Stimulated activated naive CD8-positive, alpha-beta T cell treated with anti-CD3 and anti-CD28 coated beads, Interleukin-15, Interleukin-2, amounts not matched to agents 100 ng/mL and 50 ng/mL, for 24 hours (primary cell): Measurements from ENCODE around the gene KCNK18.

Experiments used
- H3K27ac Mint-ChIP-seq: one replicate; pipeline ENCODE4 v1.8.0; 2021; ENCODE audit warnings: mild to moderate bottlenecking, mixed read lengths
- H3K27me3 Mint-ChIP-seq: one replicate; pipeline ENCODE4 v1.8.0; 2021; ENCODE audit warnings: mixed read lengths
- H3K36me3 Mint-ChIP-seq: one replicate; pipeline ENCODE4 v1.8.0; 2021; ENCODE audit warnings: low read depth, mixed read lengths
- H3K4me1 Mint-ChIP-seq: one replicate; pipeline ENCODE4 v1.8.0; 2021; ENCODE audit warnings: low read depth, mixed read lengths
- H3K4me3 Mint-ChIP-seq: one replicate; pipeline ENCODE4 v1.8.0; 2021; ENCODE audit warnings: mild to moderate bottlenecking, mixed read lengths
- H3K9me3 Mint-ChIP-seq: one replicate; pipeline ENCODE4 v1.8.0; 2021; ENCODE audit warnings: mixed read lengths

KCNK18 gene

GRCh38 chr10:117197189-117197588, at the start of gene KCNK18:
Gene KCNK18 (plus strand): TSS chr10:117197489. CDS start chr10:117197489, 0 bp downstream.
- Mint-ChIP-seq H3K27ac (no peak within 1 kb of the TSS), H3K27me3 (peaks cover 3% of the 10 kb centered on the region), H3K36me3 (no peaks in the 10 kb centered on the region), H3K9me3 (no peaks in the 10 kb centered on the region), H3K4me1 (no peaks in the 10 kb centered on the region), H3K4me3 (no peak within 1 kb of the TSS)

DNA sequence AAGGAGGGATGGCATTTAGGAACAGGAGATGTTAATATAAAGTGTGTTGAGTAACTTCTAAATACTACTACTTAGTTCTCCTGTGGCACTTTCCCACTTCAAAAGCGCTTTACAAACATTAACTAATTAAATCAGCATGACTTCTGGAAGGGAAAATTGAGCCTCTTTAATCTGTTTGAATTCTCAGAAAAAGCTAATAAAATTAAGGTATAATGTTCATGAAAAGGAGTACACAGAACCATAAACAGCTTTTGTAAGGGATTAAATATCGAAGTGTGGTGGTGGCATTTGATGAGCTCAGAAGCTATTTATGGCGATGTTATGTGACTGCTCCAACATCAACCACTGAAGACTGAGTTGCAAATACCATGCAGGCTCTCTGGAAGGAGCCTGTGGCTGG, 49.0 kb upstream of the KCNK18 start:
- H3K9me3 Mint-ChIP-seq, result no peaks in the 10 kb centered on the region
- H3K4me3 Mint-ChIP-seq, result no peak overlapping the region
- no peak overlapping the region for H3K27ac Mint-ChIP-seq
- H3K4me1 Mint-ChIP-seq, result no peaks in the 10 kb centered on the region
- peaks cover 59% of the 10 kb centered on the region for H3K27me3 Mint-ChIP-seq
- H3K36me3 Mint-ChIP-seq, result no peaks in the 10 kb centered on the region

GRCh38 chr10:117152668-117153067, 44.6 kb upstream of the KCNK18 start:
- Mint-ChIP-seq H3K36me3 (no peaks in the 10 kb centered on the region), H3K4me3 (no peak overlapping the region), H3K27ac (no peak overlapping the region), H3K27me3 (peaks cover 61% of the 10 kb centered on the region), H3K9me3 (no peaks in the 10 kb centered on the region), H3K4me1 (no peaks in the 10 kb centered on the region)

GRCh38 chr10:117158297-117158696, 39.0 kb upstream of the KCNK18 start:
- Mint-ChIP-seq H3K4me1 (peaks cover 7% of the 10 kb centered on the region), H3K4me3 (no peak overlapping the region), H3K27me3 (peaks cover 76% of the 10 kb centered on the region), H3K36me3 (no peaks in the 10 kb centered on the region), H3K27ac (no peak overlapping the region), H3K9me3 (no peaks in the 10 kb centered on the region)

DNA sequence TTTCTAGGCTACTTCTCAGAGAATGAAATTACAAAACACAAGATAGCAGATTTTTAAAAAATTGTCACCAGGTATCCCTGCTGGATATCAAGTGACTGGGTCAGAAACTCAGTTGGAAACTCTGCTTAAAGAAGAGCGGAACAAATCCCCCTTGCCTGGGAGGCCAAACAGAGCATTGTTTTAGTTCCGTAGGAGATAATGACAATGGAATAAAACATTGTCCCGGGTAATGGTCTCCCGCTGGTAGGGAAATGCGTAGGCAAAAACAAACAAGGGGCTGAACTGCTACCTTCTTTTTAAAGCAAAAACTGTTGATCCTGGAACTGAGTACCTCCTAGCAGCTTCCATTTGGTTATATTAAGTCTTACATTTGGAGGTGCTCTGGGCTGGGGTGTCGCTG, 37.9 kb upstream of the KCNK18 start:
- H3K27ac Mint-ChIP-seq, result no peak overlapping the region
- peaks cover 81% of the 10 kb centered on the region for H3K27me3 Mint-ChIP-seq
- peaks cover 12% of the 10 kb centered on the region for H3K4me1 Mint-ChIP-seq
- H3K9me3 Mint-ChIP-seq, result no peaks in the 10 kb centered on the region
- H3K4me3 Mint-ChIP-seq, result no peak overlapping the region
- no peaks in the 10 kb centered on the region for H3K36me3 Mint-ChIP-seq

DNA sequence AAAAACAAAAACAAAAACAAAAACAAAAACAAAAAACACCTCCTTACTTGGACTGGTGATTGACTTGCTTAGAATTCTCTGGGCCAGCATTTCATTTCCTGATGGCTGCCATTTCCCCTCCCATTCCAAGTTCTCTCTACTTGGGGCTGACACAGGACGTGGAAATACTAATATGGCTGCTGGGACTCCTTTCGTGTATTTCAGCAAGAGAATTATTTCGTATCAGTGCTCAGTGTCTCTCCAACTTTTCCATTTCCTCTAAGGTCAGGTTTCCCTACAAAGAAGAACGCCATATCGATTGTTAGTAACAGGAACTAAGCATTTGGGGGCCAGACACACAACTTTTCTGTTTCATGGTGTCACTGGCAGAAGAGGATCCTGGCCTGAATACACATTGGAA, 36.7 kb upstream of the KCNK18 start:
- H3K9me3 Mint-ChIP-seq, result no peaks in the 10 kb centered on the region
- H3K36me3 Mint-ChIP-seq, result no peaks in the 10 kb centered on the region
- H3K27ac Mint-ChIP-seq, result no peak overlapping the region
- H3K4me1 Mint-ChIP-seq, result peaks cover 21% of the 10 kb centered on the region
- H3K27me3 Mint-ChIP-seq, result peaks cover 84% of the 10 kb centered on the region
- H3K4me3 Mint-ChIP-seq, result no peak overlapping the region

DNA sequence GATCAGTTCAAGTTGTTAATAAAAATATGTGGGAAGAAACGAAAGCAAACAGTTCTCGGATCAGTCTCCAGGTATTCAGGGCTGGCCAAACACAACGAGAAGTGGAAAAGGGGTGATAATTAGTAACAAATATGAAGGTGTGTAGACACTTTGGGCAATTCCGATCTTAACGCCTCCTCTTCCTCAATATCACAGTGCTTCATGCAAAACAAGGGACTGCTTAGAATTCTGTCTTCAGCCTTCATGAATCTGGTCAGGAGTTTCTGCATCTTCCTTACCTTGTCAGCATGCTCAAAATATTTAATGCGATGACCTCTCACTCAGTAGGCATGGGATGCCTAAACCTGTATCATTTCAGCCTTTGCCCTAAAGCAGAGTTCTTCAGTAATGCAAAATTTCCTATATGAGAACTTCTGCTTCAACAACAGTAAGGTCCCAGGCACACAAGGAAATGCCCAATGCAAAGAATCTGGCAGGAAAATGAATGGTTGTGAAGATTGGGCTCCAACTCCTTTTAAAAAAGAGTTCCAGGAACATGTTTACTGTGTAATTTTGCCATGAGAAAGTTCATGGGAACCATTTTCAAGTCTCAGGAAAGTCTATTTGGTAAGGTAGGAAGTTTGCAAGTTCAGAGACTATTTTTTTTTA, 35.8 kb upstream of the KCNK18 start:
- Mint-ChIP-seq H3K27ac (no peak overlapping the region), H3K4me3 (no peak overlapping the region), H3K9me3 (no peaks in the 10 kb centered on the region), H3K36me3 (no peaks in the 10 kb centered on the region), H3K4me1 (peaks cover 27% of the 10 kb centered on the region), H3K27me3 (peaks cover 85% of the 10 kb centered on the region)

DNA sequence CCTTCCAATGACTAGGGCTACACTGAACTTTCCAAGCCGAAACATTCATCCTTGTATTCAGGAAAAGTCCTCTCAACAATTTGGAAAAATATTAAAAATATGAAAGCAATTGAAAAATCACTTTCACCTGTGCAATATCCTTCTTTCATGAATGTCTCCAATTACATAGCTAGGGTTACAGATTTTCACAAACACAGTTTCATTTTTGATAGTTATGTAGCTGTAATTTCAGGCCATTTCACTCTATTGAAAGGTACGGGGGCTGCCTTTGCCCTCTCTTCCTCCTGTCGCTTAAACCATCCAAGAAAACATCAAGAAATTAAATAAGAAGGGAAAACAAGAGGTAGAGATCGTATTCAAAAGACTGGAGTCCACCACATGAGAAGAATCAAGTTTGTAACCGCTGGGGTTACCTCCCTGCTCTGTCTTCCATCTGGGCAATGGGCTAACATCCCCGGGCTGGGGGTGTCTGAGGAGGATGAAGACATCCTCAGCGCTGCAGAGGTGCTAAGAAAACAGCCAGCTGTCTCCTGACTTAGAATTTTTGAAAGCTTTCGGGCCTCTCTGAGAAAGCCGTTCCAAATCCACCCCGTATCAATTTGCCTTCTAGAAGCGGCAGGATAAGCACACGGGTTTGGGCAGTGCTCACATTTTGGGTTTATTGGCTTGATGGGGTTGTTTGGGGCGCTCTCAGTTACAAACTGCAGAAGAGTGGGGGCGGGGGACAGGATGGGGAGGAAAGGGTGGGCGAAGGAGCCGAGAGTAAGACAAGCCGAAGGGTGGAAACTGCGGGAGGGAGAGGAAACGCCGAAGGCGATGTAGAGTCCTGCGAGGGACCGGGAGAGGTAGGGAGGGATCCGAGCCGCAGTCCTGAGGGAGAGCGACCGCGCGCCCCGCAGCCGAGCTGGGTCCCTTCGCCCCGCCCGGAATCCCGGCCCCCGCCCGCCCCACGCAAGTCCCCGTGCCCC, 34.9 kb upstream of the KCNK18 start:
- Mint-ChIP-seq H3K27me3 (peaks cover 87% of the 10 kb centered on the region), H3K4me1 (peaks cover 34% of the 10 kb centered on the region), H3K4me3 (no peak overlapping the region), H3K9me3 (no peaks in the 10 kb centered on the region), H3K36me3 (no peaks in the 10 kb centered on the region), H3K27ac (no peak overlapping the region)

DNA sequence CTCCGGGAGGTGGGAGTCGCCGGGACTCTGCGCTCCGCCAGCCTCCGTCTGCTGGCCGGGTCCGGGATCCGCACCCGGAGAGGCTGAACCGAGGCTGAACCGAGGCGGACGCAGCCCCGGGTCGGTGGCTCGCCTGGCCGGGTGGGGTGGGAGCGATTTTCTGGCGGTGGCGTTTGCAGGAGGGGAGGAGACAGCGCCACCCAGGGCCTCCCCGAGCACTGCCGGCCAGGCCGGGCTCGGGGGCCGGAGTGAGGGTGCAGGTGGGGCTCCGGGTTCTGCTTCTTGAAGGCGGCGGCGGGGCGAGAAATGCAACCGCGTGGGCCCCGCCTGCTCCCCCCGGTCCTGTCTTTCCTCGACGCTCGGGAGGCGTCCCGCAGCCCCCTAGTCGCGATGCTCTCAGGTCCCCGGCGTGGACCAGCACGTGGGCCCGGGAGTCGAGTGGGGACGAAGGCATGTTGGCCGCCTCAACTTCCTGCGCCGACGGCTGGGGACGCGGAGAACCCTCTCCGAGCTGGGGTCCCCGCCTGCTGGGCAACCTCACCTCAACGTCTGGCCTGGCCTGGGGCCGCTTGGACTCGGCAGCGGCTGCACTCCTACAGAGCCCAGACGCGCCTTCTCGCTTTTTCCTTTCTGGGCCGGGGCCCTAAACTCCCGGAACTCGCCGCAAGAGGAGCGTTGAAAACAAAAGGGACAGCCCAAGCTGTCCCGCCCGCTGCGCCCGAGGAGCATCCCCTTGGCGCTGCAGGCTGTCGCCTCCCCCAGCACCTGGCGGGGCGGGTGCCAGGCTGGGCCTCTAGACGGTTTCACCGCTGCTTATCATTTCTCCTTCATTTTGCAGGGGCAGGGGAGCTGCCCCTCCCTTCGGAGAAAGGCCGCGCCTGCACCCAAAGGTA, 34.0 kb upstream of the KCNK18 start:
- H3K9me3 Mint-ChIP-seq, result no peaks in the 10 kb centered on the region
- no peaks in the 10 kb centered on the region for H3K36me3 Mint-ChIP-seq
- no peak overlapping the region for H3K27ac Mint-ChIP-seq
- peaks cover 43% of the 10 kb centered on the region for H3K4me1 Mint-ChIP-seq
- no peak overlapping the region for H3K4me3 Mint-ChIP-seq
- peaks cover 84% of the 10 kb centered on the region for H3K27me3 Mint-ChIP-seq

GRCh38 chr10:117163954-117164548, 33.2 kb upstream of the KCNK18 start:
- H3K4me3 Mint-ChIP-seq, result peak overlapping the region; percentile 6
- no peaks in the 10 kb centered on the region for H3K9me3 Mint-ChIP-seq
- peaks cover 44% of the 10 kb centered on the region for H3K4me1 Mint-ChIP-seq
- H3K27me3 Mint-ChIP-seq, result peaks cover 82% of the 10 kb centered on the region
- H3K36me3 Mint-ChIP-seq, result no peaks in the 10 kb centered on the region
- H3K27ac Mint-ChIP-seq, result no peak overlapping the region

- Mint-ChIP-seq H3K27me3 (peaks cover 82% of the 10 kb centered on the region), H3K27ac (no peak overlapping the region), H3K4me3 (peak overlapping the region; percentile 32), H3K9me3 (no peaks in the 10 kb centered on the region), H3K4me1 (peaks cover 44% of the 10 kb centered on the region), H3K36me3 (no peaks in the 10 kb centered on the region)
Observed at GRCh38 chr10:117164592-117165537, 32.4 kb upstream of the KCNK18 start.

GRCh38 chr10:117165538-117166417, 31.5 kb upstream of the KCNK18 start:
- Mint-ChIP-seq H3K27ac (no peak overlapping the region), H3K9me3 (no peaks in the 10 kb centered on the region), H3K36me3 (no peaks in the 10 kb centered on the region), H3K4me3 (no peak overlapping the region), H3K27me3 (peaks cover 82% of the 10 kb centered on the region), H3K4me1 (peaks cover 44% of the 10 kb centered on the region)
